Measurements from ENCODE around the gene TDRD1.

Gene TDRD1

DNA sequence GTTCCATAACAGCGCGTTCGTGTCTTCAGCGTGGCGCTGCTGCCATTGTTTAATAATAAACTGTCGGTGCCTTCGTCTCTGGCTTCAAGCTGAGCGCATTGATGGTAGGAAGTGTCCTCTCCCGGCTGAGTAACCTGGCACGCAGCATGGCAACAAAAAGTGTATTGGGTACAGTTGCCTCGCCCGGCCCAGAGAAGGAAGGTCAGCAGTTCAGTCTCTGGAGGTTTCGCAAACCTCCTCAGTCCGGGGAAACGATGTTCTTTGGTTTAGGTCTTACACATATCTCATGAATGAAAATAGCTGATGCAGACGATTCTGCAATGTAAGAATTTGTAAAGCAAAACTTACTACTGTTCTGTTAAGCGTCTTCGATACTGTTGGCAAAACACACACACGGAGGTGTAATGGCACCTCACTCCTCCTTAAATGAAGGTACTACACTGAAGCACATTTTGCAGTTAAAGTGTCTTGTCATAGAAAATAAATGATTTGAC lies 4.4 kb upstream of the TDRD1 start:
- DNase-seq (ENCODE audit: low spot score): no peak

DNA sequence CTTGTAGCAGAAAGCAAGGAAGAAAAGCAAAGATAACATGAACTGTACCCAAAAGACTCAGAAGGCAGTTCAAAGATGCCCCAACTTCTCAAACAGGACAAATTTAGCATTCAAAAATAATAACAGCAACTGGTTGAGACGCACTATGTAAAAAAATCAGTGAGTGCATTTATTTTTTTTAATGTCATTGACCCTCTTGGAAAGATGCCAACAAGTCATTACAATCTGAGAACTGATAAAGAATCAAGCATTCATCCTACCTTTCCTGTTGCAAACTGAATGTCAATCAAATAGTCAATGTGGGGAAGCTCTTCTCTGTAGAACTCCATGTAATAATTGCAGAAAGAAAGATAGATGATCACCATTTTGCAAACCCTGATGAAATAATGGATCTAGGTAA lies 3.5 kb upstream of the TDRD1 start:
- DNase-seq (ENCODE audit: low spot score): no peak

DNA sequence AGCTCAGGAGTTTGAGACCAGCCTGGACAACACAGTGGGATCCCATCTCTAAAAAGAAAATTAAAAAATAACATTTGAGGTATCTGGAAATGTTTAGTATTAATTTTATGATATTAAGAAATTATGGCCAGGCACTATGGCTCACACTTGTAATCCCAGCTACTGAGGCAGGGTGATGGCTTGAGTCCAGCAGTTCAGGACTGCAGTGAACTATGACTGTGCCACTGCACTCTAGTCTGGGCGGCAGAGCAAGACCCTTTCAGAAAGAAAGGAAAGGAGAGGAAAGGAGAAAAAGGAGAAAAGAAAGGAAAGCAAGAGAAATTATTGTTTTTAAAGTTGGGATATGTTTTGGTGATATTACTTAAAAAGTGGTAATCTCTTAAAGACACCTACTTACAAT lies 2.6 kb upstream of the TDRD1 start:
- no peak for DNase-seq (ENCODE audit: low spot score)

DNA sequence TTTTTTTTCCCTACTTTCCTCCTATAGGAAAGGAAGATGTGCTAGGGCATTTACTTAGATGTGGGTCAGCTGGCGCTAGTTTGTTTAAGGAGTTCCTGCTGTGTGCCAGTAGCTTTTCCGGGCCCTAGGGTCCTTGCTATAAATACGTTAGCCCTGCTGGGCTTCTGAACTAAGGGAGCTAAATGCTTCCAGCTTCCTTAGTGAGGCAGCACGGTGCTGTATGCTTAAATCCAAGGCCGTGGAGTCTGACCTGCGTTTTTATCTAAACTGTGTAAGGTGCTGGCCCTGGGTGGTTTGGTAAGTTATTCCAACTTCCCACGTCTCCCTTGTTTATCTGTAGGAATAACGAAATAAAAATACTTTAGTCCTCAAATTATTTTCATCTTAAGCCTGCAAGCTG lies 594 bp downstream of the TDRD1 start:
- DNase-seq (ENCODE audit: low spot score): no peak

DNA sequence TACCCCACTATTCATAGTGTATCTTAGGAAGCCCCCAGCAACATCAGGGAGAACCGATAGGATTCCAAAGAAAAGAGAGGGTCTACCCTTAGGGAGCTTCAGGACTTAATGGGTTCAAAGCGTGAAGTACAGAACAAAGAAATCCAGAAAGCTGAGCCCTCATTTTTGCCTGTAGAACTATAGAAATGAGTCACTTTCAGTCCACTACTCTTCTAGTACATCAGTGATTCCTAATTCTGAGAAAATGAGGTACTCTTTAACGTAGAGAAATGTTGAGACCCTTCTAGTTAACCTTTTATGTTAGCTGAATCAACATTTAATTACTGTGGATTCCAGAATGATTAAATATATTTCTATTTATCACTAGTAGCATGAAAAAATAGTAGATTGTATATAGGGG lies 1.8 kb downstream of the TDRD1 start:
- DNase-seq (ENCODE audit: low spot score): no peak

DNA sequence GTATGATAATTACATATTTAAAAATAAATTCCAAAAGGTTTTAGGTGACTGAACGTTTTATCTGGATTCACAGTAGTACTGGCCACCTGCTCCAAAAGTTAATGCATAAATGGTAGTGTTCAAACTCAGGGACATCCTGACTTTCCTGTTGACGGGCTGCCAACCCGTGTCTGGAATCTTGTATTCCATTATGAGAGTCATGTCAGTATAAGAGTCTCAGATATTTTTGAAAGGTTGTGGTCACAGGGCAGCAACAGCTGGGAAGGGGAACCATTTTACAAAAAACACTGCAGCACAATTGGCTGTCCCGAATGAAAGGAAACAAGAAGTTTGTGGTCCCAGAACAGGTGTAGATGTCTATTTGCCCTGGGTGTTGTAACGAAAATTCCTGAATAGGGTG lies 2.8 kb downstream of the TDRD1 start:
- DNase-seq (ENCODE audit: low spot score): peak; percentile 58

DNA sequence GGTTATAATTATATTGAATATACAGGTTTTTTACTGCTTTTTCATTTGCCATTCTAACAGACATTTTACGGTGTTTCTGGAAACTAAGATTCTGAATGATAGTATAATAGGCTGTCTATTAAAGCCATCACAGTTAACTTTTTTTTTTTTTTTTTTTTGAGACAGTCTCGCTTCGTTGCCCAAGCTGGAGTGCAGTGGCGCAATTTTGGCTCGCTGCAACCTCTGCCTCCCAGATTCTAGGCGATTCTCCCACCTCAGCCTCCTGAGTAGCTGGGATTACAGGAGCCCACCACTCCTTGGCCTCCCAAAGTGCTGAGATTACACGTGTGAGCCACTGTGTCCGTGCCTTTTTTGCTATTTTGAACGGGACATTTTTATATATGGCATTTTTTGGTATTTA lies 4.4 kb downstream of the TDRD1 start:
- no peak for DNase-seq (ENCODE audit: low spot score)

DNA sequence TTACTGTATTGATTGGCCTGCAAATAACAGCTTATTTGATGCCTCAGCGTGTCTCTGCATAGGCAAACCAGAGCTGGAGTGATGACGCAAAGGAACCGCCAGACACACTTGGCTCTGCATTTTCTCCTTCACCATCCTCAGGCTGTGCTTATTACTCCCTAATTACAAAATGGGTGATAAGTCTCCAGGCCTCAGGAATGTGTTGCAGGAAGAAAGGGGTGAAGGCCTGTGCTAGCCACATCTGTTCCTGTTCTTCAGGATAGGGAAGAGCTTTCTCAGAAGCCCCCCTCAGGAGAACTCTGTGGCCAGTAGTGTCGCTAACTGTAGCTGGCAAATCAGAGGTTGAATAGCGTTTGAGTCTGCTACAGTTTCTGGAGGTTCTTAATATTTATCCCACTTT lies 5.1 kb downstream of the TDRD1 start:
- DNase-seq (ENCODE audit: low spot score): no peak

DNA sequence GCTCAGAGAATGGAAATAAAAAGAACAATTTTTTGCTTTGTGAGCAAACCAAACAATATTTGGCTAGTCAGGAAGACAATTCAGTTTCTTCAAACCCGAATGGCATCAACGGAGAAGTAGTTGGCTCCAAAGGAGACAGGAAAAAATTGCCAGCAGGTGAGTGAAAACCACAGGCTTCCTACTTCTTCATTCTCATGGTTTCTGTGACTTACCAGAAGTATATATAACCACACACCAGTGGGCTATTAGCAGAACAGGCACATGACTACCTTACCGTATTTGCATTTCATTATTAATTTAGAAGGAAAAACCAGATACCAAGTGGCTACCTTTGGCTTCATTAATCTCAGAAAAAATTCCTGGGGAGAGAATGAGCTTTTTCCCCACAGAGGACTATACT lies 8.8 kb downstream of the TDRD1 start:
- DNase-seq (ENCODE audit: low spot score): no peak

DNA sequence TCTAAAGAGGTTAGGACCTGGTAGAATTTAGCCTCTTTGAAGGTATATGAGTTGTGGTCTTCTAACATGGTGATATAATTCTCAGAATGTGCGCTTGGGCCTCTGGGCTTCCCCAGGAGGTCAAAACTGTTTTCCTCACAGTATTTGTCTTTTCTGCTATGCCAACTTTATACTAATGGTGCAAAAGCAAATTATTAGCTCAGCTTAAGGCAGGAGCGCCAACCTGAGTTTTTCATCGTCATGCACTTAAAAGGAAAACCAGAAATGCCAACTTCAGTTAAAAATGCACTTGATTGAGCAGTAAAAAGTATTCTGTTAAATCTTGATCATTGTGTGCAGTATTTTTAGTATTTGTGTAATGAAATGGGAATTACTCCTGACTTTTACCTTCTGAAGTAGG lies 9.7 kb downstream of the TDRD1 start:
- DNase-seq (ENCODE audit: low spot score): no peak

DNA sequence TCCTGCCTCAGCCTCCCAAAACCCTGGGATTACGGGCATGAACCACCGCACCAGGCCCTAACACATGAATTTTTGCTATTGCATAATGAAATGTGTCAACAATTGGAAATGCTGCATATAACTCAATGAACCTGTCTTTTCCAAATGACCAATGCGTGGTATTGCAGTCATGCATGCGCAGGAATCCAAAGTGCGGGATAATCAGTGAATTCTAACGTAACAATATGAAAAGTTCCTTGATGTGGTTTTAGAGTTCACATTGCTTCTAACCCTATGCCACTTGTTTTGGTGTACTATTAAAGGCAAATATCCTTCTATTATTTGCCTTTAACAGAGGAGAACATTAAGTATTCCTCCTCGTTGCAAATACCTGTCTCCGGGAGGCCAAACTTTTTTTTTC lies 10.5 kb downstream of the TDRD1 start:
- no peak for DNase-seq (ENCODE audit: low spot score)

DNA sequence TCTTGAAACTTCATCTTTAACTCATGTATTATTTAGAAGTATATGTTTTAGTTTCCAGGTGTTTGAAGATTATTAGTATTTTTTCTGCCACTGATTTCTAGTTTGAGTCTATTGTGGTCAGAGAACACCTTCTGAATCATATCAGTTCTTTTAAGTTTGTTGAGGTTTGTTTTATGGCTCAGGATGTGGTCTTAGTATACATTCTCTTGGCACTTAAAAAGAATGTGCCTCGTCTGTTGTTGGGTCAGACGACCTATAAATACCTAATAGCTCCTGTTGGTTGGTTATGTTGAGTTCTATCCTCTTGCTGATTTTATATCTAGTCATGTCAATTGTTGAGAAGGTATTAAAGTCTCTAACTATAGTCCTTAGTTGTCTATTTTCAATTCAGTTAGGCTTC lies 15.9 kb downstream of the TDRD1 start:
- DNase-seq (ENCODE audit: low spot score): peak; percentile 33

DNA sequence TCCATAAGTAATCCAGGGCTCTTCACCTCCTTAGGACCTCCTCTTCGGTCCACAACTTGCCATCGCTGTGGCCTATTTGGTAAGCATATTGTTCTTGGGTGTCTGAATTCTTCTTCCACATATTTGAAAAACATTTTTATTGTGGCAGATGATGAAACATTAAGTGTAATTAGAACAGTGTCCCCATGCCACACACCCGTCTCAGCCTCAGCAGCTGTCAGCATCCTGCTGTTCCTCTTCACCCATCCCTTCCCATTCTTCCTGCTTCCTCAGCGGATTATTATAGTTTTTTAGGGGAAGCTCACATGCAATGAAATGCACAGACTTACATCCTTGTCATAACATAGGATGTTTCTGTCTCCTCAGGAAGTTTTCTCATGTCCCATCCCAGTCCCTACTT lies 20.1 kb downstream of the TDRD1 start:
- no peak for DNase-seq (ENCODE audit: low spot score)

DNA sequence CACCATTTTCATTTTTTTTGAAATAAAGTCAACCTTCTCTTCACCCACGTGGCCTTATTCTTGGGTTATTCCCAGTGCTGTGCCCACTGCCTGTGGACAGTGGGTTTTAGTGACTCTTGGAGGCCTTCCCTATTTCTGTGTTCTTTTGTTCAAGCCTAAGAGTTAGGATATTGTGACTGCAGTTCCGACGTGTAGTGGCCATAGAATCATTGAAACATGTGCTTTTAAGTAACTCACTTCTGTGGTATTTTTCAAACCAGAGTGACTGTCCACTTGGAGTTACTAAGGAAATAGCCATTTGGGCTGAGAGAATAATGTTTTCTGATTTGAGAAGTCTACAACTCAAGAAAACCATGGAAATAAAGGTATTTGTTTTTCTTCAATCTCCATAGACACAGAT lies 23.7 kb downstream of the TDRD1 start:
- DNase-seq (ENCODE audit: low spot score): no peak

DNA sequence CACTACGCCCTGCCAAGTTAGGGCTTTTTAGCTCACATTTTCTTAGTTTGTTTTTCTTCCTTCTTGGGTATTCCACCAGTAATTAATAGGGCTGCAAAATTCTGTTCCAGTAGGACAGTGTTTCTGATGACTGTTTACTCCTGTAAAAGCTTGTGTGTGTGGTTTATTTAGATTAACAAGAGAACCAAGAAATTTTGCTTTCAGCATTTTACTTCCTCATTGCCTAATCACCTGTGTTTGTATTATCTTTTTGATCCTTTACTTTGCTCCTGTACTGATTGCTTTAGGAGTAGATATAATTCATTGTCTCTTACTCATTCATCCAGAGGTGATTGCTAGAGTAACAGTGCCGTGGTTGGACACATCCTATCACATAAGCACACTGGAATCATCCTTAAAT lies 27.7 kb downstream of the TDRD1 start:
- no peak for DNase-seq (ENCODE audit: low spot score)

DNA sequence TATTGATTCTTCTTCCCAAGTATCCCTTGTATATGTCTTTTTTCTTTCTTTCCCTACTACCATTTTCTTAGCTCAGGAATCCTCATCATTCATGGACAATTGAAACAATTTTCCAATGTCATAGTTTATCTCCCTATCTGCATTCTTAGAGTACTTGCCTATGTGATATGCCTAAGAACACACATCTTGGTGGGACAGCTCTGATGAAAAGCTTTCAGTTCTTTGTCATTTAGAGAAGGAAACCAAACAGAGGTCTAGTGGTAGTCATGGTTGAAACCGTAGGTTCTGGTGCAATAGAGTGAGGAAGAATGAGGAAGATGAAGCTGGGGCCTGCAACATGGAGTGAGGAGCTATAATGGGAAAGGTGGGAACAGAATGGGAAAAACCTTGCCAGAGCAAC lies 28.2 kb downstream of the TDRD1 start:
- DNase-seq (ENCODE audit: low spot score): no peak

DNA sequence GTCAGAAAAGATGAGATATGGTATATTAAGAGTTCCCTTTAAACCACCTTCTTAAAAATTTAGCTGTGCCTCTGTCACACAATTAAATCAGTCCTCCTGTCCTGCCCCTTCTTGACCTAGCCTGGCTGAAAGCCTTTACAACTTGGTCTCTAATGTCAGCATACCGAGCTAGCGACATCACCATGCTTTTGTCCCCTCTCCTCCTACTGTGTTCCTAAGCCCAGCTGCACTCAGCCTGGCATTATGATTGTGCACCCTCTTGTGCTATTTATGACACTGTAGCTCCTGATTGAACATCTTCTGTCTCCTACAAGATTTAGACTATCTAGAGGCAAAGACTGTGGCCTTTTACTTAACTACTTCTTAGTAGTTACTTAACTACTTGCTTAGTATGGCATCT lies 29.2 kb downstream of the TDRD1 start:
- peak; percentile 29 for DNase-seq (ENCODE audit: low spot score)

DNA sequence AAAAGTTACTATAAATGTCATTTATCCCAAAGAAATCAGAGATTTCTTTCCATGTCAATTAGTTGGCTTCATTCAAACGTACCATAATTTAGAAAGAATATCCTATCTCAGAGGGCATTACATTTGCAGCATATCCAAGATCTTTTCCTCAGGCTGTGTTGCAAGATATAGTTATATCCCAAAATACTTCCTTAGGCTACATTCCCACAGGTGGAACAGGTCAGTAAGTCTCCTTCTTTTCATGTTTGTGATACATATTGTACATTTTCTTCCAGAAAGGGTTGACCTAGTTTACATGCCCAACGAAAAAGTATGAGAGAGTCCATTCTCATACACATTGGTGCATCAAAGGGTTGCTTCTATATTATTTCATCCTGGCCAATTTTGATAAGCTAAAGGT lies 33.0 kb downstream of the TDRD1 start:
- no peak for DNase-seq (ENCODE audit: low spot score)

DNA sequence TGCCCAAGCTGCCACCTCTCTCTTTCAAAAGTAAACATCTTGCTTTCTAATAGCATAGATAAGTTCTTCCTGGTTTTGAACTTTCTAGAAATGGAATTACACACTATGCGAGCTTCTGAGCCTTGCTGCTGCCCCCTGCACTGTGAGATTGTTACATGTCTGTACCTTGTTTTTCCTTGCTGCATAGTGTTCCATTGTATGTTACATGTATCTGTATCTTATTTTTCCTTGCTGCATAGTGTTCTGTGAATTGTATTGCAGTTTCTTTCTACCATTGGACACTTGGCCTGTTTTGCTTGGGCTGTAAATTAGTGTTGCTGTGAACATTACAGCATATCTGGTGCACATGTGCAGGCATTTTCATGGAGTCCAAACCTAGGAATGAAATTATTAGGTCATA lies 35.9 kb downstream of the TDRD1 start:
- DNase-seq (ENCODE audit: low spot score): no peak

DNA sequence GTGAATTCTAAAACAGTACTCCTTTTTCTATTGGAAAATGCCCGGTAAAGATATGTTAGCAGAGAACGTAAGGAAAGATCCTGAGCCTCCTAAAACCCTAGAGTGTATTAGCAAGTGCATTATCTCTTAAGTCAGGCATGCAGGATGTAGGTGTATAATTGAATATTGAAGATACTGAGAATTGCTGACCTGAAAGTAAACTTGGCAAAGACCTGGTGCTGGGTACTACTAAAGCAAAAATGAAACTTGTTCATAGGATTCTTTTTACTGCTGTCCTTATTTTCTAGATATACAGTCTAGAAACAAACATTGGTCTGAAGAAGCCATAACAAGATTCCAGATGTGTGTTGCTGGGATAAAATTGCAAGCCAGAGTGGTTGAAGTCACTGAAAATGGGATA lies 41.1 kb downstream of the TDRD1 start:
- DNase-seq (ENCODE audit: low spot score): no peak

DNA sequence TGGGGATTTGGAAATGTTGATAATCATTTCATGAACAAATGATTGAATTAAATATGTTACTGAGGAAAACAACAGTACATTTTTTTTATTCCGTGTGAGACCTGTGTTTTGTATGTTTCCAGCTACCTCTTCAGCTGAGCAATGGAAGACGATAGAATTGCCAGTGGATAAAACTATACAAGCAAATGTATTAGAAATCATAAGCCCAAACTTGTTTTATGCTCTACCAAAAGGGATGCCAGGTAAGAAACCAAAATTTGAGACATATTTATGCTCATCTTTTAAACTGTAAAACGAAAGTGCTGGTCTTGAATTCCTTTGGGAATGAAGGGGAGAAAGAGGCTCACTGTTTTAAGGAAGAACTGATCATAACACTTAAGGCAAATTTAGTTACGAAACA lies 42.1 kb downstream of the TDRD1 start:
- DNase-seq (ENCODE audit: low spot score): no peak

DNA sequence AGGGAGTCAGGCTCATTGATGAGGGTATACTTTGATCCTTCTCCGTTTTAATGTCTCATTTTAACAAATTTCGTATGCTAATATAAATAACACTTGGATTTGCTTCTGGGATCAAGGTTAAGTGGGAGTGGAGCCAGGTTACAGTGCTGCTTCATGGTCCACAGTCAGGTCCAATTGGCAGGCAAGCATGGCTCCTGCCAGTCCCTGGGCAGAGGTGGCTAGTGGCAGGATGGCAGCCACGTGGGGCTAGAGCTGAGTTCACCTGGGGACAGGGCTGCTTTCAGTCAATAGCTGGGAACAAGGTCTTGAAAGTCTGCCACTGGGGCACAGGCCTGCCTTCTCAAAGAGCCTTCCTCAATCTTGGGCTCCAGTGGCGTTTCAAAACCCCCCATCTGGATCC lies 43.9 kb downstream of the TDRD1 start:
- DNase-seq (ENCODE audit: low spot score): no peak

DNA sequence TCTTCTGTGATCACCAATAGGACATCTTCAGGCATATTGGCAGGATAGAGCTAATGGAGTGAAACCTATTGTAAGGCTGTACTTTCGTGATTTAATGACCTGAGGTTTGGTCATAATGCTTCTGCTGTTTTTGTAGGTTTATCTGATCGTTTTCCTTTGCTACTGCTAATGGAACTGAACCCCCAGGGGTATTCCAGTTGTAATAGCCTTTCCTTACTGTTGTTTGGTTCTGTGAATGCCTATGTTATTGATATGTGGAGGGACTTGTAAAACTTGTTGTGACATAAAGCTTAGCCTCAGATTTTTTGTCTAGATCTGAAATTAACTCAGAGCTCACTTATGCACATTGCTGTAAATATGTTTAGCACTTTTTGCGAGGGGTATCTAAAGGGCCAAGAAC lies 49.0 kb downstream of the TDRD1 start:
- DNase-seq (ENCODE audit: low spot score): no peak

DNA sequence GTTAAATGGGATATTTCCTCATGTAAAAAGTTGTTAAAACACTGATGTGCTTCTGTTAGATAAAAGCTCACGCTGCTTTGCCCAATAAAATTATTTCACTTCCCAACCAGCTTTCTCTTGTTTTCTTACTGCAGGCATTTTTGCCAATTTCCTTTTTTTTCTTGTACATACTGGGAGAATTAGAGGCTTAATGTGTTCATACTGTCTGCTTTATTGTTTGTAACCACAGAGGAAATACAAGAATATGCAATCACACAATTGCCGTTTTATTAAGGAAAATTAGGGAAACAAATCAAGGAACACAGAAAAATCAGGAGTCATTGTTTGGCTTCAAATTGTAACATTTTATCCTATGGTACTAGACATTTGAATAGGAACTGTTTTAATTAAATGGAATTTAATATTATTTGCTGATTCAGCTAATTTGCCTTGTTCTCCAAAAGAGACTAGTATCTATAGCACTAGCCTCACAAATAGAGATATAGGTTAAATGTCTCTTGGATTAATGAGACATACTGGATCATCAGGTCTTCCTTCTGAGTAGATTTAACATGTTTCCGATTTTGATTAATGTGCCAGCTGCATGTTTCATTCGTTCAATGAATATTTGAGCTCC lies 53.5 kb downstream of the TDRD1 start:
- DNase-seq (ENCODE audit: low spot score): no peak

DNA sequence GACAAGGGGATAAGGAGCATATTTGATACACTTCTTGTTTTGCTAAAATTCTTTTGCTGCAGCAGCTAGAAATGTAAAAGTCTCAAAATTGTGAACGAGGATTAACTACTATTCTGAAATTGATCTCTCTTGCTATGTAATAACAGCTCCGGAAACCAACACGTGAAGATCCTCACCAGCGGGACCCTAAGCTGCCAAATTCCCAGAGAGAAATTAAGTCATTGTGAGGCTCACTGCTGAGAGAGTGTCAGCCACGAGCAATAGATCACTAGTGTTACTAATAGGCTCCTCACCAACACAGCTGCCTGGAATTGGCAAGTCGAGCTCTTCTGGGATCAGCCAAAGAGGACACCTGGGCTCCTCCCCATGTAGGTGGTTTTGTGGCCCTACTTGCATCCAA lies 54.3 kb downstream of the TDRD1 start:
- DNase-seq (ENCODE audit: low spot score): no peak

Data from kidney tubule cell (primary cell).